ENCODE data around the gene ZSCAN9. TPM values are rescaled to one million over a fixed set of nuclear protein-coding genes. Genes with fewer than 3 reads are reported as not detected.

Gene ZSCAN9
- total RNA-seq, 1 donor from 2014 or later: 40.1 TPM

DNA sequence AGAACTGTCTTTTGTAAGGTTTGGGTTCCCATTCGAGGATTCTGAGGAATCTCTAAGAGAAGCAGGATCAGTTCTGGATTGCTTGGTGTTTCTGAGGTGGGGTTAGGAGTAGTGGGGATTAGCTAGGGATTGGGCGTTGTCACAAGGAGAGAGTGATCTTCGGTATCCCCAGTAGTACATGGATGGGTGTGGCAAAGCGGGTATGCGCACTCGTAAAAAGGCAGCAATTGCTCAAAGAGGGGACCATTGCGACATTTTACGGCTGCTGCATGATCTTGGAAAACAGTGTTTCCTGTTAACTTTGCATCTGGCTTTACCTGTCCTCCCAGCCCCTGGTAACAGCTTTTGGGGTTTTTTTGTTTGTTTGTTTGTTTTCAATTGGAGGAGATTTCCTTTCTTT is 9.7 kb upstream of the ZSCAN9 start:
- Mint-ChIP-seq H3K36me3 (ENCODE audit: insufficient read depth) (no peaks in the 10 kb centered on the region), H3K27me3 (peaks cover 62% of the 10 kb centered on the region), H3K27ac (no peak overlapping the region), H3K4me1 (ENCODE audit: low read depth) (peaks cover 5% of the 10 kb centered on the region), H3K4me3 (ENCODE audit: low read depth) (no peak overlapping the region), H3K9me3 (ENCODE audit: low read depth) (peaks cover 5% of the 10 kb centered on the region)
- no peak for DNase-seq (ENCODE audit: low spot score, unreplicated experiment)
- TF ChIP-seq, protein P1, sequence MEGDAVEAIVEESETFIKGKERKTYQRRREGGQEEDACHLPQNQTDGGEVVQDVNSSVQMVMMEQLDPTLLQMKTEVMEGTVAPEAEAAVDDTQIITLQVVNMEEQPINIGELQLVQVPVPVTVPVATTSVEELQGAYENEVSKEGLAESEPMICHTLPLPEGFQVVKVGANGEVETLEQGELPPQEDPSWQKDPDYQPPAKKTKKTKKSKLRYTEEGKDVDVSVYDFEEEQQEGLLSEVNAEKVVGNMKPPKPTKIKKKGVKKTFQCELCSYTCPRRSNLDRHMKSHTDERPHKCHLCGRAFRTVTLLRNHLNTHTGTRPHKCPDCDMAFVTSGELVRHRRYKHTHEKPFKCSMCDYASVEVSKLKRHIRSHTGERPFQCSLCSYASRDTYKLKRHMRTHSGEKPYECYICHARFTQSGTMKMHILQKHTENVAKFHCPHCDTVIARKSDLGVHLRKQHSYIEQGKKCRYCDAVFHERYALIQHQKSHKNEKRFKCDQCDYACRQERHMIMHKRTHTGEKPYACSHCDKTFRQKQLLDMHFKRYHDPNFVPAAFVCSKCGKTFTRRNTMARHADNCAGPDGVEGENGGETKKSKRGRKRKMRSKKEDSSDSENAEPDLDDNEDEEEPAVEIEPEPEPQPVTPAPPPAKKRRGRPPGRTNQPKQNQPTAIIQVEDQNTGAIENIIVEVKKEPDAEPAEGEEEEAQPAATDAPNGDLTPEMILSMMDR (IDR thresholded peaks at IDR 0.05; ENCODE audit: unreplicated experiment): no peak

DNA sequence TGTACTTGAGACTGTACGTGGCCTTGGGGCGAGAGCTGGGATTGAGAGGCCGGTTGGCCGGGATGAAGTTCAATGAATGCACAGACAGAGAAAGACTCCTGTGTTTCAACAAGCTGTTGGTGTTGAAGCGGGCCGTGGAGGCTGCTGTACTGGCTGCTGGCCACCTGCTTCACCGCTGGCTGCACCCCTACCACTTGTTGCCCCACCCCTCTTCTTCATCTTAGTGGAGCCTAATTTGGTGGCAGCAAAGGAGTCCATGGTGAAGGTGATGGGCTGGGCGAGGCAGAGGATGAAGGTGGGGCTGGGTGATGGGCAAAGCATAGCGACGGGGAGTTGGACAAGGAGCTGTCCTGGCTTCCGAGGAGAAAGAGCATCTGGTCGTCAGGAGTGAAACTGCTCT is 7.2 kb upstream of the ZSCAN9 start:
- TF ChIP-seq, protein P1 (IDR thresholded peaks at IDR 0.05; ENCODE audit: unreplicated experiment): no peak
- Mint-ChIP-seq H3K36me3 (ENCODE audit: insufficient read depth) (no peaks in the 10 kb centered on the region), H3K27ac (no peak overlapping the region), H3K9me3 (ENCODE audit: low read depth) (peaks cover 5% of the 10 kb centered on the region), H3K4me3 (ENCODE audit: low read depth) (peak overlapping the region; percentile 77), H3K4me1 (ENCODE audit: low read depth) (peaks cover 4% of the 10 kb centered on the region), H3K27me3 (peaks cover 58% of the 10 kb centered on the region)
- no peak for DNase-seq (ENCODE audit: low spot score, unreplicated experiment)

DNA sequence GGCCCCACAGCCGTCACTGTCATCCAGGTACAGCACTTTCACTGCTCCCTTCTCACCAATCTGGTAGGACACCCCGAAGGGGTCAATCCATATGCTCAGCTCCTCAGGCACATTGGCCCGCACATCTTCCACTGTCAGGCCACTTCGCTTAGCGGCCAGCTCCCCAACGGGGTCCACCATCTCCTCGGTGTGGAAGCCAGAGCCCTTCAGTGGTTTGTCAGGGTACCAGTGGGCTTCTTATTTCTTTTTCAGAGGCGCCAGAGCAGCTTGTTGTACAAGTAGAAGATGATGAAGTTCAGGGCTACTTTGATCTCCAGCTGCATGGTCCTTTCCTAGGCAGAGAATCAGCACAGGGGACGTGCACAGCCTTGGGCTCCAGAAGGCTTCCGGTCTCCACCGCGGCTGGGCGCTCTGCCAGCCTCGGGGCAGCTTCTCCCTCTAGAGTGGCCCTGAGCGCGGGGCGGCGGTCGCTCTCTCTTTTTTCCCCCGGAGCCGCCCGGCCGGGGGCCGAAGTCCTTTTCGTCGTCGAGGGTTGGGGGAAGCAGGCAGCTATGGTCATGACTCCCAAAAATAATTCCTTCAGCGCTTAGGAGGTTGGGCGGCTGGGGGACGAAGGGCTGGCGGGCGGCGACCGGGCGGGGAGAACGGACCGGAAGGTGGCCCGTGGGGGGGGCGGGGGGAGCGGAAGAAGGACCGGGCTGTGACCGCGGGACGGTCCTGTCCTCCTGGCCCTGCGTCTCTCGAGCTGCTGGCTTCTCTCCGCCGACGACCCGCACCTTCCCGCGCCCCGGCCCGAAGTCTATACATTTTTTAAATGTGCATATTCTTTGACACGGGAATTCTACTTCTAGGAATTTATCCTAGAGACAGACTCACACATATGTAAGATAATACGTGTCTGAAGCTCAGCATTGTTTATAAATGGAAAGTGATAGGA is 6.5 kb upstream of the ZSCAN9 start:
- peaks cover 4% of the 10 kb centered on the region for H3K4me1 Mint-ChIP-seq (ENCODE audit: low read depth)
- H3K27ac Mint-ChIP-seq: peak overlapping the region; percentile 16
- H3K27me3 Mint-ChIP-seq: peaks cover 55% of the 10 kb centered on the region
- DNase-seq (ENCODE audit: low spot score, unreplicated experiment): no peak
- TF ChIP-seq, protein P1 (IDR thresholded peaks at IDR 0.05; ENCODE audit: unreplicated experiment): no peak
- H3K9me3 Mint-ChIP-seq (ENCODE audit: low read depth): peaks cover 5% of the 10 kb centered on the region
- no peaks in the 10 kb centered on the region for H3K36me3 Mint-ChIP-seq (ENCODE audit: insufficient read depth)
- peak overlapping the region; percentile 77 for H3K4me3 Mint-ChIP-seq (ENCODE audit: low read depth)

DNA sequence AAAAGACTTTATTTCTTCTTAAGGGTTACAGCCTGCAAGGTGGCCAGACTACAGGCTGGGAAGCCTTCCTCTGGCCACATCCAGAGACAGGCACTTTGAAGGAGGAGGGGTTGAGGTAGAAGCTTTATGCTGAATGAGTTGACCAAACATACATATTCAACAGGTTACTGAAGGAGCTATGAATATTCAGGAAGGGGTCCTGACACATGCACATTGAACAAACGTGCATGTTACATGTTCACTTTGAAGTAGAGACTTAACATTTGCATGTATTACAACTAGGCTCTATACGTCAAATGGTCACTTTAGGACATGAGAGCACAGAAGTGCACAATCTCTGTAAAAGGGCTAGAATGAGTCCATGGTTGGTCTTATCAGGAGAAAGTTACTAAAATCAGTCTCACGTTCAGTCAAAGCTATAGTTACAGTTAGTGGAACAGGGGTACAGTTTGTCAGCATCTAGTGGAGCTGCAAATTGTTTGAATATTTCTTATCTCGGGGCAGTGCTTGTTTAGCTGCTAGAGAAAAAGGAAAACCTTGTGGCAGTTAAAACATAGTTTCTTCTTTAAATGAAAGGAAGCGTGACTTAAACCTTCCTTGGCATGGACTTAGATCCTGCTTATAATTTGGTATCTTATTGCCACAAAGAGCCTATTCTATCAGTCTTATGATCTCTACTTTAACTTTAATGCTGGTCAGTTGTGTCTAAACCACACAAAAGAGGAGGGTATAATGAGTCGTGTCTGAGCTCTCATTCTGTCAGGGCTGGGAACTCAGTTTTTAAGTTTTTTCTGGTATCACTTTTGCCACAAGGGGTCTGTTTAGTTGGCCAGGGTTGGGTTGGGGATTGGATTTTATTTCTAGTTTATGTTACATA is 4.6 kb upstream of the ZSCAN9 start:
- no peak for DNase-seq (ENCODE audit: low spot score, unreplicated experiment)
- no peak overlapping the region for H3K4me3 Mint-ChIP-seq (ENCODE audit: low read depth)
- H3K4me1 Mint-ChIP-seq (ENCODE audit: low read depth): peaks cover 5% of the 10 kb centered on the region
- no peak overlapping the region for H3K27ac Mint-ChIP-seq
- H3K9me3 Mint-ChIP-seq (ENCODE audit: low read depth): no peaks in the 10 kb centered on the region
- H3K27me3 Mint-ChIP-seq: peaks cover 40% of the 10 kb centered on the region
- TF ChIP-seq, protein P1 (IDR thresholded peaks at IDR 0.05; ENCODE audit: unreplicated experiment): no peak
- H3K36me3 Mint-ChIP-seq (ENCODE audit: insufficient read depth): no peaks in the 10 kb centered on the region

Measured in progenitor cell of endocrine pancreas (in vitro differentiated cells).